ENCODE results near the gene ZSCAN22.
A peak's percentile ranks its signal among the peaks of the same experiment; 100 is the strongest.
"Not testable (repeated sequence)": the region's sequence is repeated elsewhere in the genome, so short reads cannot be mapped to it uniquely, and the experiment has no call there.

ZSCAN22 gene

DNA sequence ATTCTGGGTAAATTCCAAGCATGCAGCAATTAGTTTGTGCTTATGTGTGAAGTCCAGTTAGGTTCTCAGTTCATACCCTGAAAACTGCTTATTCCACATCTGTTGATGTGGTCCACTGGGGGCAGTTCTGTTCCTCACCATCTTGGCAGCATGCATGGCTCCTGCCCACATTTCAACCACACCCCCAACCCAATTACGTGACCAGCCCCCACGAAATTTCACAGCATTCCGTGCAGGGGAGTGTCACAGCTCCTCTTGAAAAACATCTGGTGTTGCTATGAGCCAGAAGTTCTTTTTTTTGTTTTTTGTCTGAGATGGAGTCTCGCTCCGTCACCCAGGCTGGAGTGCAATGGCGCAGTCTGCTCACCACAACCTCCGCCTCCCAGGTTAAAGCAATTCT is 30.7 kb upstream of the ZSCAN22 start:
- H3K27ac ChIP-seq (ENCODE audit: insufficient read depth, low read length, poor library complexity, severe bottlenecking), result no peak overlapping the region
- peaks cover 43% of the 10 kb centered on the region for H3K36me3 ChIP-seq (ENCODE audit: control insufficient read depth, insufficient read depth, low read length)
- no peak for DNase-seq
- peaks cover 12% of the 10 kb centered on the region for H3K9me3 ChIP-seq (ENCODE audit: control insufficient read depth, low read length)
- H3K27me3 ChIP-seq (replicated peaks; ENCODE audit: control insufficient read depth, insufficient read depth, low read length, poor library complexity, severe bottlenecking), result no peaks in the 10 kb centered on the region
- H3K4me1 ChIP-seq (ENCODE audit: control insufficient read depth, insufficient read depth, low read length, poor library complexity, severe bottlenecking), result no peaks in the 10 kb centered on the region
- H3K4me3 ChIP-seq (ENCODE audit: insufficient read depth, low read depth, low read length, poor library complexity, severe bottlenecking), result no peak overlapping the region

DNA sequence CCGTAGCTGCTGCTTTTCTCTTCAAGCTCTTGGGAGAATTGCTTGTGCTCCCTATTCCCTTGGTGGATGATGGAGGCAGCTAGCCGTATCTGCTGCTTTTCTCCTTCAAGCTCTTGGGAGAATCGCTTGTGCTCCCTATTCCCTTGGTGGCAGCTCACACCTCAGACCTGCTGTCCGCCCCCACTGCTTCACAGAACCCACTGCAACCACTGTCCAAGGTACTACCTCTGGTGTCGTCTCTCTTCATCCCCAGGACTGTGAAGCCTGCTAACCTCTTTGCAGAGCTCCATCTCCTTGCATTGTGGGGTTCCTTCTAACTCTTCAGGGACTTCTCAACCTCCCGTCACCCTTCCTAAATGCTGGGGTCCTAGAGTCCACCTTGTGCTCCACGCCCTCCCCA is 26.2 kb upstream of the ZSCAN22 start:
- H3K4me3 ChIP-seq (ENCODE audit: insufficient read depth, low read depth, low read length, poor library complexity, severe bottlenecking), result no peak overlapping the region
- H3K9me3 ChIP-seq (ENCODE audit: control insufficient read depth, low read length), result no peaks in the 10 kb centered on the region
- peaks cover 4% of the 10 kb centered on the region for H3K36me3 ChIP-seq (ENCODE audit: control insufficient read depth, insufficient read depth, low read length)

GRCh38 chr19:58304255-58304654 is 22.5 kb upstream of the ZSCAN22 start:
- Histone ChIP-seq H3K4me1 (ENCODE audit: control insufficient read depth, insufficient read depth, low read length, poor library complexity, severe bottlenecking) (no peaks in the 10 kb centered on the region), H3K27ac (ENCODE audit: insufficient read depth, low read length, poor library complexity, severe bottlenecking) (peak overlapping the region; percentile 88), H3K4me3 (ENCODE audit: insufficient read depth, low read depth, low read length, poor library complexity, severe bottlenecking) (no peak overlapping the region), H3K9me3 (ENCODE audit: control insufficient read depth, low read length) (no peaks in the 10 kb centered on the region), H3K36me3 (ENCODE audit: control insufficient read depth, insufficient read depth, low read length) (peaks cover 21% of the 10 kb centered on the region), H3K27me3 (replicated peaks; ENCODE audit: control insufficient read depth, insufficient read depth, low read length, poor library complexity, severe bottlenecking) (no peaks in the 10 kb centered on the region)
- DNase-seq, result no peak

More for the DNA sequence above, 26.2 kb upstream of the ZSCAN22 start:
- DNase-seq, result no peak
- Histone ChIP-seq H3K27me3 (replicated peaks; ENCODE audit: control insufficient read depth, insufficient read depth, low read length, poor library complexity, severe bottlenecking) (no peaks in the 10 kb centered on the region), H3K27ac (ENCODE audit: insufficient read depth, low read length, poor library complexity, severe bottlenecking) (no peak overlapping the region), H3K4me1 (ENCODE audit: control insufficient read depth, insufficient read depth, low read length, poor library complexity, severe bottlenecking) (no peaks in the 10 kb centered on the region)

- Histone ChIP-seq H3K4me3 (ENCODE audit: insufficient read depth, low read depth, low read length, poor library complexity, severe bottlenecking) (peak overlapping the region; percentile 79), H3K9me3 (ENCODE audit: control insufficient read depth, low read length) (no peaks in the 10 kb centered on the region), H3K27ac (ENCODE audit: insufficient read depth, low read length, poor library complexity, severe bottlenecking) (peak overlapping the region; percentile 88), H3K36me3 (ENCODE audit: control insufficient read depth, insufficient read depth, low read length) (peaks cover 22% of the 10 kb centered on the region), H3K27me3 (replicated peaks; ENCODE audit: control insufficient read depth, insufficient read depth, low read length, poor library complexity, severe bottlenecking) (no peaks in the 10 kb centered on the region), H3K4me1 (ENCODE audit: control insufficient read depth, insufficient read depth, low read length, poor library complexity, severe bottlenecking) (no peaks in the 10 kb centered on the region)
- DNase-seq, result no peak
These were observed 22.1 kb upstream of the ZSCAN22 start for GRCh38 chr19:58304748-58305064.

DNA sequence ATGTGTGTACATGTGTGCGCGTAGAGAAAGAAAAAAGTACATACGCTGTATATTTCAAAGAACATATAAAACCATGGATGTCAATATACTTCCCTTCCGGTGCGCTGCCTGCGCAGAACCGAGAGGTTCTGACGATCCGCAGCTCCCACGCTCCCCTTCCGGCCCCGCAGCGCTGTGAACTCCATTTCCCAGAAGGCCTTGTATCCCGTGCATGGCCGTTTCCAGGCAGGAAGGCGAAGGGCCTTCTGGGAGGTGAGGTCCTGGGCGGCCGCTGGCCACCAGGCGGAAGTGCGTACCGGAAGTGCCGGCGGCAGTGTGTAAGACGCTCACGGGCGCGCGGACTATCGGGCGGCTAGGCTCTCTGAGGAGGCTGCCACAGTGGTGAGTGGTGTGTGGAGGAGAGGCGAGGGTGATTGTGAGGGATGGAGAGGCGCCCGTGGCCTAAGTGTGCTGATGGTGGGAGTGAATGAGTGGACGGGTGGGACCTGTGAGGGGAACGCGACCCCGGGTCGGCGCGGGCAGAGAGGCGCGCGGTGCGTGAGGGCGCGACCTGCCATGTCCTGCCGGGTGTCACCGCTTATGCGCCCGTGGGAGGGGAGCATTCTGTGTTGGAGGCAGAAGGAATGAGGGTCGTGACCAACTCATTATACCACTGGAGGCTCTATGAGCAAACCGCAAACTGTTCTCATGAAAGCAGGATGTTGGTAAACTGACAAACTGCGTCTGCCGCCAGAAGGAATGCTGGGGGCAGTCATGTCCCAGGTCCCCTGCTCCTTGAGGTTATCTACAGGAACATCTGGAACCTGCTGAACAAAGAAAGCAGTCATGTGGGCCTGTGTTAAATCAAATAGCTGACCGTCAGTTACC is 21.5 kb upstream of the ZSCAN22 start, which contains the start of gene ERVK3-1:
Gene ERVK3-1 (plus strand): TSS at position 313 of the 867 bp plus-strand sequence. CDS start 6,792 bp downstream, outside the sequence.
- DNase-seq, result peak; percentile 89 to 94 (median 91)
- Histone ChIP-seq H3K4me3 (ENCODE audit: insufficient read depth, low read depth, low read length, poor library complexity, severe bottlenecking) (peak within 1 kb of the TSS; percentile 79), H3K4me1 (ENCODE audit: control insufficient read depth, insufficient read depth, low read length, poor library complexity, severe bottlenecking) (no peaks in the 10 kb centered on the region), H3K27me3 (replicated peaks; ENCODE audit: control insufficient read depth, insufficient read depth, low read length, poor library complexity, severe bottlenecking) (no peaks in the 10 kb centered on the region), H3K27ac (ENCODE audit: insufficient read depth, low read length, poor library complexity, severe bottlenecking) (peak within 1 kb of the TSS; percentile 88), H3K9me3 (ENCODE audit: control insufficient read depth, low read length) (no peaks in the 10 kb centered on the region), H3K36me3 (ENCODE audit: control insufficient read depth, insufficient read depth, low read length) (peaks cover 18% of the 10 kb centered on the region)

- H3K36me3 ChIP-seq (ENCODE audit: control insufficient read depth, insufficient read depth, low read length), result peaks cover 18% of the 10 kb centered on the region
- no peak for DNase-seq
These were observed 20.9 kb upstream of the ZSCAN22 start for GRCh38 chr19:58305932-58306323.

GRCh38 chr19:58307736-58308135 is 19.1 kb upstream of the ZSCAN22 start:
- Histone ChIP-seq H3K27ac (ENCODE audit: insufficient read depth, low read length, poor library complexity, severe bottlenecking) (no peak overlapping the region), H3K36me3 (ENCODE audit: control insufficient read depth, insufficient read depth, low read length) (peaks cover 33% of the 10 kb centered on the region), H3K27me3 (replicated peaks; ENCODE audit: control insufficient read depth, insufficient read depth, low read length, poor library complexity, severe bottlenecking) (no peaks in the 10 kb centered on the region), H3K4me3 (ENCODE audit: insufficient read depth, low read depth, low read length, poor library complexity, severe bottlenecking) (no peak overlapping the region), H3K9me3 (ENCODE audit: control insufficient read depth, low read length) (no peaks in the 10 kb centered on the region), H3K4me1 (ENCODE audit: control insufficient read depth, insufficient read depth, low read length, poor library complexity, severe bottlenecking) (no peaks in the 10 kb centered on the region)
- DNase-seq, result no peak

More at GRCh38 chr19:58305932-58306323, 20.9 kb upstream of the ZSCAN22 start:
- Histone ChIP-seq H3K9me3 (ENCODE audit: control insufficient read depth, low read length) (no peaks in the 10 kb centered on the region), H3K4me3 (ENCODE audit: insufficient read depth, low read depth, low read length, poor library complexity, severe bottlenecking) (peak overlapping the region; percentile 79), H3K27me3 (replicated peaks; ENCODE audit: control insufficient read depth, insufficient read depth, low read length, poor library complexity, severe bottlenecking) (no peaks in the 10 kb centered on the region), H3K27ac (ENCODE audit: insufficient read depth, low read length, poor library complexity, severe bottlenecking) (peak overlapping the region; percentile 88), H3K4me1 (ENCODE audit: control insufficient read depth, insufficient read depth, low read length, poor library complexity, severe bottlenecking) (no peaks in the 10 kb centered on the region)

DNA sequence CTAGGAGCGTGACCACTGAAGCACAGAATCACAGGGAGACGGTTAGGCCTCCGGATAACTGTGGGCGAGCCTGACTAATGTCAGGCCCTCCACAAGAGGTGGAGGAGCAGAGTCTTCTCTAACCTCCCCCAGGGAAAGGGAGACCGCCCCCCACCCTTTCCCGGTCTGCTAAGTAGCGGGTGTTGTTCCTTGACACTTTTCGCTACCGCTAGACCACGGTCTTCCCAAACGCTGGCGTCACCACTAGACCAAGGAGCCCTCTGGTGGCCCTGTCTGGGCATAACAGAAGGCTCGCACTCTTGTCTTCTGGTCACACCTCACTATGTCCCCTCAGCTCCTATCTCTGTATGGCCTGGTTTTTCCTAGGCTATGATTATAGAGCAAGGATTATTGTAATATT is 16.1 kb upstream of the ZSCAN22 start:
- DNase-seq; H3K9me3 ChIP-seq (ENCODE audit: control insufficient read depth, low read length); H3K27me3 ChIP-seq (replicated peaks; ENCODE audit: control insufficient read depth, insufficient read depth, low read length, poor library complexity, severe bottlenecking); H3K4me1 ChIP-seq (ENCODE audit: control insufficient read depth, insufficient read depth, low read length, poor library complexity, severe bottlenecking); H3K4me3 ChIP-seq (ENCODE audit: insufficient read depth, low read depth, low read length, poor library complexity, severe bottlenecking); H3K27ac ChIP-seq (ENCODE audit: insufficient read depth, low read length, poor library complexity, severe bottlenecking): not testable (repeated sequence)
- H3K36me3 ChIP-seq (ENCODE audit: control insufficient read depth, insufficient read depth, low read length), result peaks cover 61% of the 10 kb centered on the region

- peaks cover 61% of the 10 kb centered on the region for H3K36me3 ChIP-seq (ENCODE audit: control insufficient read depth, insufficient read depth, low read length)
- DNase-seq, result no peak
- H3K27me3 ChIP-seq (replicated peaks; ENCODE audit: control insufficient read depth, insufficient read depth, low read length, poor library complexity, severe bottlenecking), result no peaks in the 10 kb centered on the region
- no peaks in the 10 kb centered on the region for H3K9me3 ChIP-seq (ENCODE audit: control insufficient read depth, low read length)
- H3K27ac ChIP-seq (ENCODE audit: insufficient read depth, low read length, poor library complexity, severe bottlenecking), result no peak overlapping the region
- no peak overlapping the region for H3K4me3 ChIP-seq (ENCODE audit: insufficient read depth, low read depth, low read length, poor library complexity, severe bottlenecking)
- H3K4me1 ChIP-seq (ENCODE audit: control insufficient read depth, insufficient read depth, low read length, poor library complexity, severe bottlenecking), result no peaks in the 10 kb centered on the region
These were observed 15.4 kb upstream of the ZSCAN22 start for GRCh38 chr19:58311345-58311865.

DNA sequence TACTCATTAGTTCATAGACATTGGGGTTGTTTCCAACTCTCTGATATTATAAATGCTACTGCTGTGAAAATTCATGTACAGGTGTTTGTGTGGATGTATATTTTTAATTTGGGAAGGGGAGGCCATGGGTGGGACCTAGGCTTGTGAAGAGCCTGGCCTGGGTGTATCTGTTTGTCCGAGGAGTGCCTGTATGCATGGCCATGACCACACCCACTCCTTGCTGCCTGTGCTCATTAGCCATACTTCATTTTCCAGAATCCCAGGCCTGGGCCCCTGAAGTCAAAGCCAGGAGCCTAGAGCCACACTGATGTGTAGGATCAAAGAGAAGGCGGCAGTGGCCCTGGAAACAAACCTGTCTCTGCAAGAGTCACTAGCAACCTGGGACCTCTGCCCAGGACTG is 11.2 kb upstream of the ZSCAN22 start:
- Histone ChIP-seq H3K4me3 (ENCODE audit: insufficient read depth, low read depth, low read length, poor library complexity, severe bottlenecking) (no peak overlapping the region), H3K36me3 (ENCODE audit: control insufficient read depth, insufficient read depth, low read length) (peaks cover 43% of the 10 kb centered on the region), H3K27me3 (replicated peaks; ENCODE audit: control insufficient read depth, insufficient read depth, low read length, poor library complexity, severe bottlenecking) (no peaks in the 10 kb centered on the region), H3K9me3 (ENCODE audit: control insufficient read depth, low read length) (no peaks in the 10 kb centered on the region), H3K4me1 (ENCODE audit: control insufficient read depth, insufficient read depth, low read length, poor library complexity, severe bottlenecking) (no peaks in the 10 kb centered on the region), H3K27ac (ENCODE audit: insufficient read depth, low read length, poor library complexity, severe bottlenecking) (no peak overlapping the region)
- DNase-seq, result no peak
